ENCODE measurements around the gene COL27A1.

DNA sequence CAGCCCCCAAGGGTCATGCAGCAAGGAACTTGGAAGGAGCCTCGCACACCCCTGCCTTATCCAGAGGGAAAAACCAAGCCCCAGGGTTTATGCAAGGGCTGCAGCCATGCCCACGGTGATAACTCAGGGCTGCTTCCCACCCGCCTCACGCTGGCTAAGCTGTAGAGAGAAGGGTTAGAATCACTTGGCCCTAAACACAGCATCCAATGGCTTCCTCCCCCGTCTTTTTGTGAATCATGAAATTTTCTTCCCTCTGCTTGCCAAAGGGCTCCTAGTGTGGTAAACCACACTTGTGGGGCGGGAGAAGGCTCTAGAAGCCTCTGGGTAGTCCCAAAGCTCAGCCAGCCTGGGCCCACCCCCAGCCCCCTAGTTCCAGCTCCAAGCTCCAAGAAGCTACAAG, 111.6 kb downstream of the COL27A1 start:
- TF ChIP-seq EZH2 (IDR thresholded peaks at IDR 0.05; ENCODE audit: borderline replicate concordance, insufficient read depth, low read depth, low read length, poor library complexity, severe bottlenecking) = no peak
- no peak for TF ChIP-seq CTCF (IDR thresholded peaks at IDR 0.05)
